ENCODE data around the gene ABI3BP.

Gene ABI3BP

GRCh38 chr3:100932491-100932890, 60.7 kb downstream of the ABI3BP start:
- no peak for DNase-seq

DNA sequence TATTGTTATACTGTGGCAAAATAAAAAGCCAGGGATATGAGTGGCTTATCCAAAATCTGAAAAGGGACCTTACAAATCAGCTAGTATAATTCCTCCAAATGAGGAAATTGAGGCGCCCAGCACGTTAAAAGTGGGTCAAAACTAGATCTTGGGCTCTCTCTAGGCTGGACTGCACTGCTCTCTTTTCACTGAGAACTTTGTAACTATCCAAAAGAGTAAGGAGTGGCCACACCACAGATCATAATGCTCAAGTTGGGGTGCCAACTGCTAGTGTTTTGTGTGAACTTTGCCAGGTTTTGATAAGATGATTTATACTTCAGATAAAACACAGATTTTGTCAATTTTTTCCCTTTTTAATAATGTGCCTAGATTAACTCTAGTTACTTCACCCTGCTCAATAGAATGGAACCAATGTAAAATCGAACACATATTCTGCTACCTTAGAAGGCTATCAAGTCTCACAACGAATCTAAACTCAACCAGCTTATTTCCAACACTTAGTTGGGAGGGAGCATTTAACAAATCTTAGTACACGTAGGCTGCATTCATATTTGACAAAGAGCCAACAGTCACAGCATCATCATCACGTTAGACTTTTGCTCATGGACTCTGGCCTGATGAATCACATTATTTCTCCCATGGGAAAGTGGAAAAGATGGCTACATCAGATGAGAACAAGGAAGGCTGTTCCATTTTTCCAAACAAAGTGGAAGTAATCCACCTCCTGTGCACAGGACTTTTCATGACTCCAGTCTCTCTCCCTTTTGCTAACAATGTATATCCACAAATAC, 64.4 kb downstream of the ABI3BP start:
- DNase-seq: no peak

DNA sequence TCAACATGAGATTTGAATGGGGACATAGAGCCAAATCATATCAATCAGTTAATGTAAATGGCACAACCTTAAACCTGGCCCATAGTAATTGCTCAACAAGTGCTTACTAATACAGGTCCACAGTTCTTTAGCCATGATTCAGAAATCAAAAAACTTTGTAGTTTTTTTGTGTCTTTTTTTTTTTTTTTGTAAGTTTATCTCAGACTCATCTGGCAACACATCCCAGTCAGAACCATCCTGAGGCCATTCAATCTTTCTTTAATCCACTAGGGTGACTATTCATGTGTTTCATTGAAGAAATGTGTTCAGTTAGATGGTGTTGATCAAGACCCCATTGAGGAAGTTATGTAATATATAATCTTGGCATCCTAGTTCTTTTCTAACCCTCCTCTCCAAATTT, 65.4 kb downstream of the ABI3BP start:
- DNase-seq: no peak

- DNase-seq: no peak
Observed at GRCh38 chr3:100915706-100916495, 77.3 kb downstream of the ABI3BP start.

DNA sequence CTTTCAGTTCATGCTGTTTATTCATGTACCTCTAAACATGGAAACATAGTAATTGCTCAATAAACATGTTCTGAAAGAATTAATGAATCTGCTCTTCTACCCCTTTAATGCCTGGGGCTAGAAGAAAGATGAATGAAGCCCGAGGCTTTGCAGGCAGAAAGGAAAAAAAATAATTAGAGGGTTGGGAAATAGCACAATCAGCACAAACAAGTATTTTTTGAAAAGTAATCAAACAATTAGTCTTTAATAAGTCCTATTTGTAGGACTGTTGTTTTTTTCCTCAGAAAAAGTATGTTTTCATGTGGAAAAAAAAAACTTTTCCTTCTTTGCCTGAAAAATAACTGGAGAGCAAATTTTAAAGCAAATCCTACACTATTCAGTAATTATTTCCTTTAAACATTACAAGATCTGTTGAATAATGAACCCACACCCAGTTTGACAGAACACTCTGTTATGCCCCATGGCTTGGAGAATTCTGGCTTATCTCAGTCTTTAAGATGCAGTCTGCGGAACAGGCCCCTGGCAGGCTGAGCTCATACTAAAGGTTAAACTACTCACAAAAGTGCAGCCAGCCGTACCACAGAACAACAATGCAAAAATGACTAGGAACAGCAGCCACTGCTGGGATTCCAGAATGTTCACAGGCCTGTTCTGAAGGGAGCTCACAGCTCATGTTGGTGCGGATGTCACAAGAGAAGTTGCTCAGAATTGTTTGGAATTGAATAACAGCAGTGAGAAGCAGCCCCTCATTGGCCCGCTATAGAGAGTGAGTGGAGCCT, 79.2 kb downstream of the ABI3BP start:
- no peak for DNase-seq

DNA sequence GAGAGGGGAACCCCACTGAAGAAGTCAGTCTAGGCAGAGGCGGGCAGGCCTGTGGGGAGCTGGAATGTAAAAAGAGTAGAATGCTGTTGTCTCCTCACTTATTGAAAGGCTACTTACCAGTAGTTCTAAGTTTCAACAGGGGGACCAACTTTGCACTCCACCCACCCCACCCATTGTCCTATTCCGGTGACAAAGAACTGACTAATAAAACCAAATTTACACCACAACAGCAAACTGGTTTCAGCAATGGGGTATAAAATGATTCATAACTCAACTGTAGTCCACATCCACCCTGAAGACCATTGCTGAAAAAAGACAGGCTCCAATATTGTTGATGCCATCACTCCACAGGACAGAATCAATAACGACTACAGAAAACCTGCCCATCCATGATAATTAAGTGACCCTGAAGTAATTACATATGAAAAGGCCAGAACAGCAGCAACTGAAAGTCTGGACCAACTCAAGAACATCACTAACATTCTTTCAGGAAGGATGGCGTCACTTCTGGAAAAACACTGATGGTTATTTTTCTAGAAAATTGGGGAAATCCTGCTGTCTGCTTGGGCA, 80.2 kb downstream of the ABI3BP start:
- DNase-seq: no peak

DNA sequence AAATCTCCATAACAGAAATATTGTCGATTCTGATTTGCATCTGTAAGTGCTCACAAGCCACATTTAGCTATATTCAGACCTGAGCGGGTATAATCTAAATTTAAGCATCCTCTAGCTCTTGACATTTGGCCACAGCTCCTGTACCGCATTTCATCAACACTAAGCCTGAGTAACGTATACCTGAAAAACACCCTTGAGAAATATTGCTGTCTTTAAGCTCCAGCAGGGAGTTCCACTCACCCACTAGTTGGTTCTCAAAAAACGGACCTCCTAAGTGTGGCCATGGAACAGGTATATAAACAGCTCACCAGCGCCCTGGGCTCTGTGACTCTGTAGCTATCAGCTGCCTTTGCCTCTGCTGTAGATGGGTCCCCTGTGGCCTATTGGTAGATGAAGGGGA, 80.7 kb downstream of the ABI3BP start:
- DNase-seq: no peak

- DNase-seq: no peak
Observed at GRCh38 chr3:100911956-100912355, 81.3 kb downstream of the ABI3BP start.

DNA sequence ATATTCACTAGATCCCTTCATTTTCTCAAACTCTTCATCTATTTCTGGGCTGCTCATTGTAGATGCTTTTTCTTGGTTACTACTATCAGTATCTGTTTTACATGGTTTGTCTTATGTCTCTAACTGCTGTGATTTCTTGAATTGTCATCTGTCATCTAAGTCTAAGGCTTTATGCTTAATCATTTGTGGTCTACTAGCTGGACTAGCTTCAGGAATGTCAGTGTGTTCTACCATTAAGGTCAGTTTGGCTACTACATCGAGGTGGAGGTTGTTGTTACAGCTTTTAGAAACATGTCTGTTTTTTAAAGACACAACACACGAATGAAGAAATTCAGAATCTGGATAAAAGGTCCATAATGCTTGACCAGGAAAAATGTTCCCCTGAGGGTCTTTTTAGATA, 82.2 kb downstream of the ABI3BP start:
- no peak for DNase-seq

DNA sequence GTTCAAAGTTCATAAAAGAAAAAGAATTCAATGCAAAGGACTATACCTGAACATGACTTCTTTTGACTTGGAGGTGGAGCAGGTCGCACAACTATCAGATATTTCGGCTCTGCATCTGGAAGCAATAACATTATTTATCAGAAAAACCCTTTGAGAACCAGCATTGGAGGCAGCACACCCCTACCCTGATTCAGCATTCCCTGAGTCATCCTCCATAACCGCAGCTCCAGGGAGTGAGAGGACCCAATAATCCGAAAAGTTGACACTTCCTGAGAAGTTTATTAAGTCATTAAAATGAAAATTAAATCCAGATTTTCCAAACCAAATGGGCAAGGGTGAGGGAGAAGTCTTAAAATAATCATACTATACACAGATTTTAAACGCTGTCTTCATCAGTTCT, 90.6 kb downstream of the ABI3BP start:
- DNase-seq: no peak

- no peak for DNase-seq
Observed at GRCh38 chr3:100900671-100901335, 92.4 kb downstream of the ABI3BP start.

DNA sequence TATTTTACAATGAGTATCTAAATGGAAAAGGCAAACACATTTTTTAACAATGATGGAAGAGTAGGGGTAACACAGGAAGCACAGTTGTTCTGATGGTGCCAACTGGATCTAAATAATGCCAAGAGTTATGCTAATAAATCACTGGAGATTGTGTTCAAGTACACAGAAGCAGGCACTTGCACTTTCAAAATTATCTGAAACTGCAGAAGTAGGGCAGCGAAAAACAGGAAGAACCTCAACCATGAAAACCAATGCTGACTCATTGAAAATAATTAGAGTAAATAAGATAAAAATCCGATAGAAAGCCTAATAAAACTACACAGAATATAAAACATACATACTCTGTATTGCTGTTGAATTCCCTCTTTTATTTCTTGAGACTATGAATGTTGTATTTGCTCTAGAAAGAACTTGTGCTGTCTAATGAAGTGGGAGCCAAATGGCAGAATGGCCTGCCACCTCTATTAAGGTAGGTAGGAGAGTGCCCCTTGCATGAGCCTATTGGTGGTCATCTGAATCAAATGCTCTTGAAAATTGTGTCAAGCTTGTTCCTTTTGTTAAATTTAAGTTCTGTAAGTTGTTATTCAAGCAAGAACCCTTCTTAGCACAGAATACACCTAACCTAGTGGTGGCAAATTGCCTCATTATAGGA, 93.7 kb downstream of the ABI3BP start:
- DNase-seq: no peak

- DNase-seq: no peak
Observed at GRCh38 chr3:100898681-100899080, 94.5 kb downstream of the ABI3BP start.

GRCh38 chr3:100896994-100897393, 96.2 kb downstream of the ABI3BP start:
- DNase-seq: no peak

DNA sequence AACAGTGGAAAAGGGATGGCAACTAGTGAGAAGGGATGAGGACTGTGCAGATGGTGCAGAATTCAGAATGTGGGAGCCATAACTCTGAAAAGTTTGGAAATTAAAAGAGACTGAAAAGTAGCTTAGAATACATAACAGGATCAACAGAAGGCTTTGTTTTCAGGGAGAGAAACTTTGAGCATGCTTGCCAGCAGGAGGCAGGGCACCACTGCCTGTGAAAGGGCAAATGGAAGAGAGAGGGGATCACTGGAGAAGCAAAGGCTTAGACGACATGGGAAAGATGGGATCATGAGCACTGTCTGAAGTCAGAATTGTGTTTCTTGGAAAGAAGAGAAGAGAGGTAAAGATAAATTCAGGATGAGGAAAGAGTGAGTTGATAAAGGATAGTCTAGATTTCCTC, 99.6 kb downstream of the ABI3BP start:
- no peak for DNase-seq

GRCh38 chr3:100893108-100893507, 100.1 kb downstream of the ABI3BP start:
- no peak for DNase-seq

DNA sequence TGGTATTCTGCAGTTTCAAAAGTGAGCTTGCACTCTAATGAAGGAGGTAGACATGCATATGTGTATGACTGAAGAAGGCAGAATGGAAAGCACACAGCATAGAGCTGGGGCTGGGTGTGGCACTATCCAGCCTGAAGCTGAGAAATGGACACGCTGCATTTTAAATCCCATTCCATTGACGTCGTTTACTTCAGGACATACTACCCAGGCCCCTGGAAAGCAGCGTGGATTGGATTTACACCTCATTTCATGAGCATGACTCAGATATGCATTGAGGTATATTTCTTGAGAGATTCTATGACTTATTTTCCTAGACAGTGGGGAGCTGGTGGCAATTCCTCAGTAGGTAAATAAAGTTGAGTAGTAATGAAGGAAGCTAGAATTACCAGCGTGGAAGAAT, 101.4 kb downstream of the ABI3BP start:
- DNase-seq: no peak

- no peak for DNase-seq
Observed at GRCh38 chr3:100891033-100891432, 102.2 kb downstream of the ABI3BP start.

GRCh38 chr3:100888881-100889280, 104.3 kb downstream of the ABI3BP start:
- no peak for DNase-seq

DNA sequence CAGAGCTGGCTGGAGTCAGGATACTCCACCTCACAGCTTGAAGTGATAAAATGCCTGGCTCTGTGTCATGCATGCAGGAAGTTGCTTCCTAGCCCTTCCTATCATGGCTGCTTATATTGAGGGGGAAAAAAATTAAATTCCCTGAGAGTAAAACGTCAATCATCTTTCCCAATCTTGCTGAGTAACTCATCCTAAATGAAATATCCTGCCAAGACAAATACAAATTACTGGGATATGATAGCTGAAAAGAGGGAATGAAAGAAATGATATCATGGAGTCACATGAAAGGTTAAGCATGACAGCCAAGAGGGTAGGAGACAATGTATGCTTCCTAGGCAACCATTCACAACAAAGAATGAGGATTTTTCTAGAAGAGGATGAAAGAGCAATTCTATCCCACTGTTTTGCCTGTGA, 110.6 kb downstream of the ABI3BP start:
- no peak for DNase-seq

DNA sequence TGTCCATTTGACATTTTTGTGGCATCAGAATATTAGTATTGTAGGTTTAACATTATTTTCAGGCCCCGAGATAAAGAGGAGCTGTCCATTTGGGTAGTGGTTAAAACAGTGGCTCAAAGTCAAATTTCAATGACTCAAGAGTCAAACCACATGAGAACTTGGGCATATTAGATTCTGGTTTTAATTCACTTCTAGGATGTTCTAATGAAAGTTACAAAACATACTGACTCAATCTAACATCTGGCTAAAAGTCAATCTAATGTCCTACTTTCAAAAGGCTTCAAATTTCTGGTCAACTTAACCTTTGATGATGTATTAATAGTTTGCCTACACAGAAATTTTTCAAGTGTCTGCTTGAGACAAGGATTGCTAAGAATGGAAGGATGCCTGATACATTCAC, 112.4 kb downstream of the ABI3BP start:
- no peak for DNase-seq

DNA sequence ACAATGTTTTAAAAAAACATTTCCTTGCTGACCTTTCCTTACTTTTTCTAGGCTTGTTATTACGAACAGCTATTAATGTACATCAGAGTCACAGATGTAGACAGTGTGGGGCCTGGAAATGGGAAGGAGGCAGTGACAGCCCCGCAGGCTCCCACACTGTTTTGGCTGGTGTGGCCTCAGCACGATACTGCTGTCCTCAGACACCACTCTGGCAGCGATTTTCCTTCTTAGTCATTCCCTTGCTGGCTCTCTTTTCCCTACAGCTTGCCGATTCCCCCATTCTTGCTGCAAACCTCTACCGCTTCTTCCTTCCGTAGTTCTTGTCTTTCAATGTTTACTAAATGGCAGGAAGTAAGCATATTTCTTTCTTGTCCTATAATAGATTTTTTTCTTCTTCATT, 113.1 kb downstream of the ABI3BP start:
- DNase-seq: no peak
